GM12874 (cell line): ENCODE data around the gene AP1B1.

ENCODE experiments used
- CTCF ChIP-seq: IDR thresholded peaks from 2 replicates; pipeline ENCODE4 v1.5.1; 2011; ENCODE audit warnings: low read depth, mild to moderate bottlenecking, control low read depth, low read length, moderate library complexity; ENCODE audit not compliant: insufficient read depth

The AP1B1 gene

GRCh38 chr22:29300807-29301601 lies 87.4 kb downstream of the AP1B1 start:
- no peak for TF ChIP-seq CTCF

- TF ChIP-seq CTCF = no peak
Observed at GRCh38 chr22:29300467-29300806, 87.9 kb downstream of the AP1B1 start.

- TF ChIP-seq CTCF = no peak
Observed at GRCh38 chr22:29299136-29299900, 89.1 kb downstream of the AP1B1 start.

- TF ChIP-seq CTCF = no peak
Observed at GRCh38 chr22:29298641-29299040, 89.7 kb downstream of the AP1B1 start.

- no peak for TF ChIP-seq CTCF
Observed at GRCh38 chr22:29292379-29292778, 96.0 kb downstream of the AP1B1 start.

- TF ChIP-seq CTCF = no peak
Observed at GRCh38 chr22:29291215-29291614, 97.2 kb downstream of the AP1B1 start.

- TF ChIP-seq CTCF = no peak
Observed at GRCh38 chr22:29290061-29290460, 98.3 kb downstream of the AP1B1 start.
